Skeletal muscle tissue (tissue), 4 donors: ENCODE data around the gene DMBX1. TPM values are rescaled to one million over a fixed set of nuclear protein-coding genes. Genes with fewer than 3 reads are reported as not detected.

Source experiments
- H3K27ac ChIP-seq: one replicate; pipeline ENCODE4 v1.7.0; 2013; ENCODE audit warnings: mild to moderate bottlenecking, low read depth, low read length, inconsistent platforms
- H3K27me3 ChIP-seq, 3 donors: one replicate each; pipeline ENCODE4 v1.7.0; 2013; ENCODE audit warnings: low read length in 3 of 3; ENCODE audit not compliant: control insufficient read depth in 3 of 3, insufficient read depth in 3 of 3
- H3K36me3 ChIP-seq, 3 donors: one replicate each; pipeline ENCODE4 v1.7.0; 2013; ENCODE audit warnings: low read length in 3 of 3; ENCODE audit not compliant: control insufficient read depth in 3 of 3, insufficient read depth in 3 of 3
- H3K4me1 ChIP-seq, 3 donors: one replicate each; pipeline ENCODE4 v1.7.0; 2013; ENCODE audit warnings: low read length in 3 of 3, mild to moderate bottlenecking in 3 of 3; ENCODE audit not compliant: control insufficient read depth in 3 of 3, insufficient read depth in 3 of 3
- H3K4me3 ChIP-seq, 3 donors: one replicate each; pipeline ENCODE4 v1.7.0; 2013; ENCODE audit warnings: low read length in 3 of 3
- H3K9ac ChIP-seq, 3 donors: one replicate each; pipeline ENCODE4 v1.7.0; 2013; ENCODE audit warnings: low read length in 3 of 3, mild to moderate bottlenecking in 3 of 3, moderate library complexity in 2 of 3, low read depth in 1 of 3
- H3K9me3 ChIP-seq, 3 donors: one replicate each; pipeline ENCODE4 v1.7.0; 2013; ENCODE audit warnings: low read length in 3 of 3; ENCODE audit not compliant: control insufficient read depth in 3 of 3
- total RNA-seq: library from RNA; depleted of rRNA; stranded (reverse); fragments of >200 nt; gene quantifications from one replicate; pipeline ENCODE4 v1.2.3, GENCODE V29; 2014
- donor health status: Osteomylitis.

DMBX1 gene
- total RNA-seq, 1 donor from 2014 or later, result not detected

- no peak overlapping the region for H3K9ac ChIP-seq
- H3K36me3 ChIP-seq, result no peaks in the 10 kb centered on the region
- H3K27ac ChIP-seq, result no peak overlapping the region
- H3K9me3 ChIP-seq, result no peaks in the 10 kb centered on the region
- H3K4me3 ChIP-seq, result no peak overlapping the region
- H3K27me3 ChIP-seq, result peaks cover 20 to 42% (median 35%) of the 10 kb centered on the region in 3 donors
- H3K4me1 ChIP-seq, result peaks cover 6 to 7% (median 6%) of the 10 kb centered on the region in 3 donors
These were observed 19.8 kb upstream of the DMBX1 start for GRCh38 chr1:46469881-46470280.

DNA sequence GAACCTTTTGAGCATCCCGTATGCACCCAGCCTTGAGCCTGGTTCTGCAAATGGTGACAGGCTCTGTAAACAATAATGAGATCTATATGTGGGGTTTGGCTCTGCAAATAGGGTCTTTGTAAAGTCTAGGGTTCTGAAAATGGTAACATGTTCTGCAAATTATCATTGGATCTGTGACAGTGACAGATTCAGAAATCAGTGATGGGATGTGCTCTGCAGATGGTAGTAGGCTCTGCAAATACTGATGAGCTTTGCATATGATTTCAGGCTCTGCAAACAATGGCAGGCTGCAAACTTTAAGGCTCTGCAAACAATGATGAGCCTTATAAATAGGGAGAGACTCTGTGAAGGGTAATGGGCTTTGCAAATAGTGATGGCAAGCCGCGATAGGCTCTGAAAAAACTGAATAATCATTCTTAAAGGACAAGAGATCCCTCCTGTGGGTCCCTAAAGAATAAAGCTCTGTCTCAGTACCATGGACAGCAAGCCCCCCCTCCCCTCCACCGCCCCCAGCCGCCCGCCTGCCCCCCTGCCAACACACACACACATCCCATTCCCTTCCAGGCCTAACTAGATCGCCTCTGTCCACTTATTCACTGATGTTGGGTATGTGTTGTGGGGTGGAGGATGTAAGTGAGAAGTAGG lies 17.7 kb upstream of the DMBX1 start:
- Histone ChIP-seq H3K4me1 (peaks cover 3 to 4% (median 3%) of the 10 kb centered on the region in 3 donors), H3K9me3 (no peaks in the 10 kb centered on the region), H3K4me3 (no peak overlapping the region), H3K9ac (no peak overlapping the region), H3K27me3 (peaks cover 18 to 43% (median 32%) of the 10 kb centered on the region in 3 donors), H3K27ac (no peak overlapping the region), H3K36me3 (no peaks in the 10 kb centered on the region)

DNA sequence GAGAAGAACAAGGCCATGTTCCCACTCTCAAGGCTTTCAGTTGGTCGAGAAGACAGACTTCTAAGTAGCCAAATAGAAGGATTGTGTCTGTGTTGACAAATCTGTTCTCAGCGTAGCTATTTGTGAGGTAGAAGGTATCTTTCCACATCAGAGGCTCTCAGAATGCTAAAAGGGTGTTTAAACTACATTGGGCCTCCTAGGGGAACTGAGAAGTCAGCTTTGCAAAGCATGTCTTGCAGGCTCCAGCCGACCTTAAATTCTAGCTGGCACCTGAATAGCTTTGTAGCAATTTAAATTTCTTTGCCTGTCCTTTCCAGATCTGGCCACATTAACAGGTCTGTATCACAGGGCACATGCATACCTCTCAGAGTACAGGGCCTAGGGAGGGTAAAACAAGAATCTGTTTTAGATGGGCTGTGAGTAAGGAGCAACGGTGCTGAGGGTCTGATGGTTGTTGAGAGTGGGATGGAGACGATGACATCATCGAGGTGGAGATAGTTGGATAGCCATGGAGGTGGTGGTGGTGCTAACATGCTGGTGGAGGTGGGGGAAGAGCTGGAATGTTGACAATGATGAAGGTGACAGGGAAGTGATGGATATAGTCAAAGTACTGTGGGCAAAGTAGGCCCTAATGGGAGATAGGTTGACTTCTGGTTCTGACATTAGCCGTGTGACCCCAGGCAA lies 17.0 kb upstream of the DMBX1 start:
- Histone ChIP-seq H3K36me3 (no peaks in the 10 kb centered on the region), H3K4me1 (no peaks in the 10 kb centered on the region), H3K9me3 (no peaks in the 10 kb centered on the region), H3K27ac (no peak overlapping the region), H3K4me3 (no peak overlapping the region), H3K9ac (no peak overlapping the region), H3K27me3 (peaks cover 12 to 40% (median 30%) of the 10 kb centered on the region in 3 donors)

GRCh38 chr1:46473991-46474390 lies 15.6 kb upstream of the DMBX1 start:
- H3K9me3 ChIP-seq, result no peaks in the 10 kb centered on the region
- no peaks in the 10 kb centered on the region for H3K4me1 ChIP-seq
- H3K4me3 ChIP-seq, result no peak overlapping the region
- no peak overlapping the region for H3K27ac ChIP-seq
- H3K27me3 ChIP-seq, result peaks cover 9 to 31% (median 30%) of the 10 kb centered on the region in 3 donors
- no peak overlapping the region for H3K9ac ChIP-seq
- no peaks in the 10 kb centered on the region for H3K36me3 ChIP-seq

- H3K4me1 ChIP-seq, result no peaks in the 10 kb centered on the region
- no peaks in the 10 kb centered on the region for H3K36me3 ChIP-seq
- no peak overlapping the region for H3K9ac ChIP-seq
- H3K27ac ChIP-seq, result no peak overlapping the region
- no peak overlapping the region for H3K4me3 ChIP-seq
- peaks cover 9 to 30% (median 27%) of the 10 kb centered on the region in 3 donors for H3K27me3 ChIP-seq
- H3K9me3 ChIP-seq, result no peaks in the 10 kb centered on the region
These were observed 15.1 kb upstream of the DMBX1 start for GRCh38 chr1:46474570-46474969.

DNA sequence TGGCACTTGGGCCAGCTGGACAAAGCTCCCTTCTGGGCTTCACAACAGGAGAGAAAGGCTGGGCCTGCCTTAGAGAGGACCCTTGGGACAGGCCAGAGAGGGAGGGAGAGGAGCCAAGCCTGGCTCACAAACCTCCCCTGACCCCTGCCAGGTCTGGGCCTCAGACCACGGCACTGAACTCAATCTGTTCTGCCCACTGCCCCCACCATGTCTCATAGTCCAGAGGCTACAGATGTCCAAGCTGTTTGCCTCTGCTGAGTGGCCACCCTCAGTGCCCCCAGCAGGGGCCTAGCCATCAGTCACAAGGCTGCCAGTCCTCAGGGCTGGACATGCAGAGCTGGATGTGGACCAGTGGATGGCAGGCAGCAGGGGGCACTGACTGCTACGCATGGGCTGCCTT lies 13.0 kb upstream of the DMBX1 start:
- no peaks in the 10 kb centered on the region for H3K9me3 ChIP-seq
- no peak overlapping the region for H3K9ac ChIP-seq
- no peaks in the 10 kb centered on the region for H3K4me1 ChIP-seq
- H3K36me3 ChIP-seq, result no peaks in the 10 kb centered on the region
- no peak overlapping the region for H3K4me3 ChIP-seq
- no peak overlapping the region for H3K27ac ChIP-seq
- peaks cover 3 to 31% (median 22%) of the 10 kb centered on the region in 3 donors for H3K27me3 ChIP-seq

GRCh38 chr1:46477153-46477929 lies 12.3 kb upstream of the DMBX1 start:
- H3K36me3 ChIP-seq, result no peaks in the 10 kb centered on the region
- H3K4me1 ChIP-seq, result no peaks in the 10 kb centered on the region
- no peak overlapping the region for H3K4me3 ChIP-seq
- H3K9ac ChIP-seq, result no peak overlapping the region
- H3K9me3 ChIP-seq, result no peaks in the 10 kb centered on the region
- no peak overlapping the region for H3K27ac ChIP-seq
- H3K27me3 ChIP-seq, result peaks cover 3 to 31% (median 24%) of the 10 kb centered on the region in 3 donors

- no peaks in the 10 kb centered on the region for H3K9me3 ChIP-seq
- no peak overlapping the region for H3K4me3 ChIP-seq
- H3K9ac ChIP-seq, result no peak overlapping the region
- H3K27ac ChIP-seq, result no peak overlapping the region
- no peaks in the 10 kb centered on the region for H3K4me1 ChIP-seq
- H3K36me3 ChIP-seq, result no peaks in the 10 kb centered on the region
- H3K27me3 ChIP-seq, result peaks cover 3 to 34% (median 34%) of the 10 kb centered on the region in 3 donors
These were observed 10.7 kb upstream of the DMBX1 start for GRCh38 chr1:46478721-46479485.

DNA sequence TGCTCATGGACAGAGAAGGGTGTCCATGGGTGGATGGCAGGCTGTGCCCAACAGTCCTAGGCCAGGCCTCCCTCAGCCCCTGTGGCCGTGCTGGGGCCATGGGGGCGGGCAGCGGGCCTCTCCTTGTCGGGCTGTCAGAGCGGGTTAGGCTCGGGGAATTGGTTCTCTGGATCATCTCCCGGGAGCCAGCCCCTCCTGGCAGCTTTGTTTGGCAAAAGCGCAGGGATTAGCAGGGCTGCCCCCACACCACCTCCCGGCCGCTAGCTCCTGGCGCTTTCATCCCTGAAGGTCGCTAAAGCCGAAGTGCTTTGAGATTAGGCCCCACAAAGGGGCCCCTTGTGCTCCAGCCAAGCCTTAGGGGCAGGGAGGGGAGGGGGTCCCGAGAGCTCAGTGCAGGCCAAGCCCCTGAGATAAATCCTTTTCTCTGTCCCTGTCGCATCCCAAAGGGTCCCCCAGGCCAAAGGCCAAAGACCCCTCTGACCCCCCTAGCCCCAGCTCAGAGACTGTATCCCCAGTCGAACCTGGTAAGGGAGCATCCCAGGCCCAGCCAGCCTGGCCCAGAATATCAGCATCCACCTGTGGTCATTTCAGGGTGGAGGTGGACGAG lies 9.8 kb upstream of the DMBX1 start:
- no peaks in the 10 kb centered on the region for H3K9me3 ChIP-seq
- no peak overlapping the region for H3K27ac ChIP-seq
- H3K4me1 ChIP-seq, result no peaks in the 10 kb centered on the region
- H3K27me3 ChIP-seq, result peaks cover 7 to 41% (median 37%) of the 10 kb centered on the region in 3 donors
- H3K36me3 ChIP-seq, result no peaks in the 10 kb centered on the region
- no peak overlapping the region for H3K4me3 ChIP-seq
- H3K9ac ChIP-seq, result no peak overlapping the region
